Measurements from ENCODE around the gene MAPT.
"Not testable (repeated sequence)": the region's sequence is repeated elsewhere in the genome, so short reads cannot be mapped to it uniquely, and the experiment has no call there.

The MAPT gene

DNA sequence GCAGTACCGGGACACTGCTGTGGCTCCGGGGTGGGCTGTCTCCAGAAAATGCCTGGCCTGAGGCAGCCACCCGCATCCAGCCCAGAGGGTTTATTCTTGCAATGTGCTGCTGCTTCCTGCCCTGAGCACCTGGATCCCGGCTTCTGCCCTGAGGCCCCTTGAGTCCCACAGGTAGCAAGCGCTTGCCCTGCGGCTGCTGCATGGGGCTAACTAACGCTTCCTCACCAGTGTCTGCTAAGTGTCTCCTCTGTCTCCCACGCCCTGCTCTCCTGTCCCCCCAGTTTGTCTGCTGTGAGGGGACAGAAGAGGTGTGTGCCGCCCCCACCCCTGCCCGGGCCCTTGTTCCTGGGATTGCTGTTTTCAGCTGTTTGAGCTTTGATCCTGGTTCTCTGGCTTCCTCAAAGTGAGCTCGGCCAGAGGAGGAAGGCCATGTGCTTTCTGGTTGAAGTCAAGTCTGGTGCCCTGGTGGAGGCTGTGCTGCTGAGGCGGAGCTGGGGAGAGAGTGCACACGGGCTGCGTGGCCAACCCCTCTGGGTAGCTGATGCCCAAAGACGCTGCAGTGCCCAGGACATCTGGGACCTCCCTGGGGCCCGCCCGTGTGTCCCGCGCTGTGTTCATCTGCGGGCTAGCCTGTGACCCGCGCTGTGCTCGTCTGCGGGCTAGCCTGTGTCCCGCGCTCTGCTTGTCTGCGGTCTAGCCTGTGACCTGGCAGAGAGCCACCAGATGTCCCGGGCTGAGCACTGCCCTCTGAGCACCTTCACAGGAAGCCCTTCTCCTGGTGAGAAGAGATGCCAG is 117.6 kb downstream of the MAPT start:
- H3K36me3 ChIP-seq: no peaks in the 10 kb centered on the region
- no peak overlapping the region for H3K4me3 ChIP-seq (ENCODE audit: low read depth, low read length)
- peaks cover 4% of the 10 kb centered on the region for H3K4me1 ChIP-seq
- H3K27me3 ChIP-seq: no peaks in the 10 kb centered on the region
- DNase-seq: no peak
- TF ChIP-seq, protein P1, sequence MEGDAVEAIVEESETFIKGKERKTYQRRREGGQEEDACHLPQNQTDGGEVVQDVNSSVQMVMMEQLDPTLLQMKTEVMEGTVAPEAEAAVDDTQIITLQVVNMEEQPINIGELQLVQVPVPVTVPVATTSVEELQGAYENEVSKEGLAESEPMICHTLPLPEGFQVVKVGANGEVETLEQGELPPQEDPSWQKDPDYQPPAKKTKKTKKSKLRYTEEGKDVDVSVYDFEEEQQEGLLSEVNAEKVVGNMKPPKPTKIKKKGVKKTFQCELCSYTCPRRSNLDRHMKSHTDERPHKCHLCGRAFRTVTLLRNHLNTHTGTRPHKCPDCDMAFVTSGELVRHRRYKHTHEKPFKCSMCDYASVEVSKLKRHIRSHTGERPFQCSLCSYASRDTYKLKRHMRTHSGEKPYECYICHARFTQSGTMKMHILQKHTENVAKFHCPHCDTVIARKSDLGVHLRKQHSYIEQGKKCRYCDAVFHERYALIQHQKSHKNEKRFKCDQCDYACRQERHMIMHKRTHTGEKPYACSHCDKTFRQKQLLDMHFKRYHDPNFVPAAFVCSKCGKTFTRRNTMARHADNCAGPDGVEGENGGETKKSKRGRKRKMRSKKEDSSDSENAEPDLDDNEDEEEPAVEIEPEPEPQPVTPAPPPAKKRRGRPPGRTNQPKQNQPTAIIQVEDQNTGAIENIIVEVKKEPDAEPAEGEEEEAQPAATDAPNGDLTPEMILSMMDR (IDR thresholded peaks at IDR 0.05; ENCODE audit: low read depth, low read length): no peak
- no peaks in the 10 kb centered on the region for H3K9me3 ChIP-seq

DNA sequence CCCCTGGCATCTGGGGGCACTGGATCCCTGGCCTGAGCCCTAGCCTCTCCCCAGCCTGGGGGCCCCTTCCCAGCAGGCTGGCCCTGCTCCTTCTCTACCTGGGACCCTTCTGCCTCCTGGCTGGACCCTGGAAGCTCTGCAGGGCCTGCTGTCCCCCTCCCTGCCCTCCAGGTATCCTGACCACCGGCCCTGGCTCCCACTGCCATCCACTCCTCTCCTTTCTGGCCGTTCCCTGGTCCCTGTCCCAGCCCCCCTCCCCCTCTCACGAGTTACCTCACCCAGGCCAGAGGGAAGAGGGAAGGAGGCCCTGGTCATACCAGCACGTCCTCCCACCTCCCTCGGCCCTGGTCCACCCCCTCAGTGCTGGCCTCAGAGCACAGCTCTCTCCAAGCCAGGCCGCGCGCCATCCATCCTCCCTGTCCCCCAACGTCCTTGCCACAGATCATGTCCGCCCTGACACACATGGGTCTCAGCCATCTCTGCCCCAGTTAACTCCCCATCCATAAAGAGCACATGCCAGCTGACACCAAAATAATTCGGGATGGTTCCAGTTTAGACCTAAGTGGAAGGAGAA is 118.2 kb downstream of the MAPT start:
- peaks cover 4% of the 10 kb centered on the region for H3K4me1 ChIP-seq
- TF ChIP-seq, protein P1 (IDR thresholded peaks at IDR 0.05; ENCODE audit: low read depth, low read length): no peak
- DNase-seq: no peak
- no peaks in the 10 kb centered on the region for H3K9me3 ChIP-seq
- no peaks in the 10 kb centered on the region for H3K36me3 ChIP-seq
- no peak overlapping the region for H3K4me3 ChIP-seq (ENCODE audit: low read depth, low read length)
- no peaks in the 10 kb centered on the region for H3K27me3 ChIP-seq

DNA sequence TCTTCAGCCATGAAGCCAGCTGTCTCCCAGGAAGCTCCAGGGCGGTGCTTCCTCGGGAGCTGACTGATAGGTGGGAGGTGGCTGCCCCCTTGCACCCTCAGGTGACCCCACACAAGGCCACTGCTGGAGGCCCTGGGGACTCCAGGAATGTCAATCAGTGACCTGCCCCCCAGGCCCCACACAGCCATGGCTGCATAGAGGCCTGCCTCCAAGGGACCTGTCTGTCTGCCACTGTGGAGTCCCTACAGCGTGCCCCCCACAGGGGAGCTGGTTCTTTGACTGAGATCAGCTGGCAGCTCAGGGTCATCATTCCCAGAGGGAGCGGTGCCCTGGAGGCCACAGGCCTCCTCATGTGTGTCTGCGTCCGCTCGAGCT is 118.8 kb downstream of the MAPT start:
- no peaks in the 10 kb centered on the region for H3K9me3 ChIP-seq
- no peak for DNase-seq
- H3K27me3 ChIP-seq: no peaks in the 10 kb centered on the region
- TF ChIP-seq, protein P1 (IDR thresholded peaks at IDR 0.05; ENCODE audit: low read depth, low read length): no peak
- H3K36me3 ChIP-seq: no peaks in the 10 kb centered on the region
- no peak overlapping the region for H3K4me3 ChIP-seq (ENCODE audit: low read depth, low read length)
- peaks cover 4% of the 10 kb centered on the region for H3K4me1 ChIP-seq

DNA sequence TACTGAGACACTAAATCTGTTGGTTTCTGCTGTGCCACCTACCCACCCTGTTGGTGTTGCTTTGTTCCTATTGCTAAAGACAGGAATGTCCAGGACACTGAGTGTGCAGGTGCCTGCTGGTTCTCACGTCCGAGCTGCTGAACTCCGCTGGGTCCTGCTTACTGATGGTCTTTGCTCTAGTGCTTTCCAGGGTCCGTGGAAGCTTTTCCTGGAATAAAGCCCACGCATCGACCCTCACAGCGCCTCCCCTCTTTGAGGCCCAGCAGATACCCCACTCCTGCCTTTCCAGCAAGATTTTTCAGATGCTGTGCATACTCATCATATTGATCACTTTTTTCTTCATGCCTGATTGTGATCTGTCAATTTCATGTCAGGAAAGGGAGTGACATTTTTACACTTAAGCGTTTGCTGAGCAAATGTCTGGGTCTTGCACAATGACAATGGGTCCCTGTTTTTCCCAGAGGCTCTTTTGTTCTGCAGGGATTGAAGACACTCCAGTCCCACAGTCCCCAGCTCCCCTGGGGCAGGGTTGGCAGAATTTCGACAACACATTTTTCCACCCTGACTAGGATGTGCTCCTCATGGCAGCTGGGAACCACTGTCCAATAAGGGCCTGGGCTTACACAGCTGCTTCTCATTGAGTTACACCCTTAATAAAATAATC is 119.3 kb downstream of the MAPT start:
- Histone ChIP-seq H3K27me3 (no peaks in the 10 kb centered on the region), H3K4me1 (peaks cover 4% of the 10 kb centered on the region), H3K36me3 (no peaks in the 10 kb centered on the region; the same call in 1 of the 2 replicates), H3K4me3 (ENCODE audit: low read depth, low read length) (no peak overlapping the region), H3K9me3 (no peaks in the 10 kb centered on the region)
- DNase-seq: peak; percentile 47
- TF ChIP-seq, protein P1 (IDR thresholded peaks at IDR 0.05; ENCODE audit: low read depth, low read length): no peak

DNA sequence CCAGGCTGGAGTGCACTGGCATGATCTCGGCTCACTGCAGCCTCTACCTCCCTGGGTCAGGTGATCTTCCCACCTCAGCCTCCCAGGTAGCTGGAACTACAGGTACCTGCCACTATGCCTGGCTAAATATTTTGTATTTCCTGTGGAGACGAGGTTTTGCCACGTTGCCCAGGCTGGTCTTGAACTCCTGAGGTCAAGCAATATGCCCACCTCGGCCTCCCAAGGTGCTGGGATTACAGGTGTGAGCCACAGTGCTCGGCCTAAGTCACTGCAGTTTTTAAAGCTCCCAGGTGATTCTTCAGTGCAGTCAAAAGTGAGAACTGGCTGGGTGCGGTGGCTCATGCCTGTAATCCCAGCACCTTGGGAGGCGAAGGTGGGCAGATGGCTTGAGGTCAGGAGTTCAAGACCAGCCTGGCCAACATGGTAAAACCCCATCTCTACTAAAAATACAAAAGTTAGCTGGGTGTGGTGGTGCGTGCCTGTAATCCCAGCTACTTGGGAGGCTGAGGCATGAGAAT is 125.1 kb downstream of the MAPT start:
- DNase-seq; H3K4me3 ChIP-seq (ENCODE audit: low read depth, low read length): not testable (repeated sequence)

DNA sequence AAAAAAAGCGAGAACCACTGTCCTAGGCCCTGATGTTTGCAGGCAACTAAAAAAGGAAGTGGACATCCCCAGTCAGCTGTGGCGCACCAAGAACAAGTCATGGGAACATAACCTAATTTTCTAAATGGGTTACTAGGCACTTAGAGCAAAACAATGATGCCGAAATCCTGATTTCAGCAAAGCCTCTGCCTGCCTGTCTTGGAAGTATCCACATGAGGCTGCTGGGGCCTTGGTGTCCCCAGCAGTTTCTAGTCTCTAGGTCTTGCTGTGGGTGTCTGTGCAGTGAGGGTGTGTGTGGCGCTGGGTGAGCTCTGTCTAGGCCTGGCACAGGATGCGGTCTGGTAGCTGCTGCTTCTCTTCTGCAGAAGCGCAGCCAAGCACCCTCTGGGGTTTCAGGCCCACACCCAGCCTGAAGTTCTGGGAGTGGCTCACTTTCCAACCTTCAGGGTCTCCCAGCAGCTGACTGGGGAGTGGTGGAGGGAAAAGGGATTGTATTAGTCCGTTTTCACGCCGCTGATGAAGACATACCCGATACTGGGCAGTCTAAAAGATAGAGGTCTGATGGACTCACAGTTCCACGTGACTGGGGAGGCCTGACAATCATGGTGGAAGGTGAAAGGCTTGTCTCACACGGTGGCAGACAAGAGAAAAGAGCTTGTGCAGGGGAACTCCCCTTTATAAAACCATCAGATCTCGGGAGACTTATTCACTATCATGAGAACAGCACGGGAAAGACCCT is 125.8 kb downstream of the MAPT start:
- Histone ChIP-seq H3K4me3 (ENCODE audit: low read depth, low read length) (no peak overlapping the region), H3K4me1 (peaks cover 14% of the 10 kb centered on the region), H3K27me3 (no peaks in the 10 kb centered on the region), H3K36me3 (peaks cover 12% of the 10 kb centered on the region), H3K9me3 (no peaks in the 10 kb centered on the region)
- no peak for DNase-seq
- TF ChIP-seq, protein P1 (IDR thresholded peaks at IDR 0.05; ENCODE audit: low read depth, low read length): no peak

More for the DNA sequence above, 125.1 kb downstream of the MAPT start:
- peaks cover 14% of the 10 kb centered on the region for H3K4me1 ChIP-seq
- not testable (repeated sequence) for H3K36me3 ChIP-seq, H3K9me3 ChIP-seq, H3K27me3 ChIP-seq
